Esophagus squamous epithelium (tissue), 4 donors: ENCODE data around the gene SRGAP2B.
"Not testable (repeated sequence)": the region's sequence is repeated elsewhere in the genome, so short reads cannot be mapped to it uniquely, and the experiment has no call there.

Experiments used
- POLR2A ChIP-seq, 4 donors: fragments of 450-650 bp; IDR thresholded peaks; one replicate each; pipeline ENCODE4 v1.6.1; 2017; ENCODE audit warnings: antibody characterized with exemption in 4 of 4, mild to moderate bottlenecking in 4 of 4, moderate library complexity in 3 of 4
- TF ChIP-seq, protein P1 (sequence below), 6 experiments: fragments of 450-650 bp in 4 of 6; fragments of 200-600 bp in 2 of 6; sonication (generic) in 2 of 6; IDR thresholded peaks; one replicate each; pipeline ENCODE4 v1.5.1; 2016 to 2019; ENCODE audit warnings: antibody characterized with exemption in 6 of 6, mild to moderate bottlenecking in 4 of 6, moderate library complexity in 4 of 6

DNA sequence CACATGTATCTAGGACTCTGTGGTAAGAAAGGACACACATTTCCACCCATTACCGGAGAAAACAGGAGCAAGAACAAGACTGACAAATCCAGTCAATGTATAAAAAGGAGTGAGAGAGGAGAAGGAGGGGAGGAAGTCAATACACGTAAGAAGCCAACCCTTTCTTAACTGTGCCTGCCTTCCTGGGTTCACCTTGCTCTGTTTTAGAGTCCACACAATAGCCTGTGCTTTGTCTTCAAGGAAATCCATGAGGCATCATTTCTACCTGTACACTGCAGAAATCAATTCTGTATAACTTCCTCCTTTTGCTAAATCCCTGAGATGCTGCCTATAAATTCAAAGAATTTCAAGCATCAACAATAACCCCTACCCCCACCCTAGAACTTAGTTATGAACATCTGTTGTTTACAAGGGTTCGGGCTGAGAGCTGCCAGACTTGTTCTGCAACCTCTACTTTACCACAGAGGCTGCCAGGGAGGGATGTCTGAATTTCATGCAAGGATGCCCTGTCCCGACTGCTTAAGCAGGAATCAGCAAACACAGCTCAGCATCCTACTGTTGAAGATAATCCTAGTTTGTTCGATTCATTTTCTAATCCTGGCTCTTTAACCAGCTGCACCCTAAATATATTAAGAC is 115.0 kb downstream of the SRGAP2B start:
- TF ChIP-seq, protein P1, sequence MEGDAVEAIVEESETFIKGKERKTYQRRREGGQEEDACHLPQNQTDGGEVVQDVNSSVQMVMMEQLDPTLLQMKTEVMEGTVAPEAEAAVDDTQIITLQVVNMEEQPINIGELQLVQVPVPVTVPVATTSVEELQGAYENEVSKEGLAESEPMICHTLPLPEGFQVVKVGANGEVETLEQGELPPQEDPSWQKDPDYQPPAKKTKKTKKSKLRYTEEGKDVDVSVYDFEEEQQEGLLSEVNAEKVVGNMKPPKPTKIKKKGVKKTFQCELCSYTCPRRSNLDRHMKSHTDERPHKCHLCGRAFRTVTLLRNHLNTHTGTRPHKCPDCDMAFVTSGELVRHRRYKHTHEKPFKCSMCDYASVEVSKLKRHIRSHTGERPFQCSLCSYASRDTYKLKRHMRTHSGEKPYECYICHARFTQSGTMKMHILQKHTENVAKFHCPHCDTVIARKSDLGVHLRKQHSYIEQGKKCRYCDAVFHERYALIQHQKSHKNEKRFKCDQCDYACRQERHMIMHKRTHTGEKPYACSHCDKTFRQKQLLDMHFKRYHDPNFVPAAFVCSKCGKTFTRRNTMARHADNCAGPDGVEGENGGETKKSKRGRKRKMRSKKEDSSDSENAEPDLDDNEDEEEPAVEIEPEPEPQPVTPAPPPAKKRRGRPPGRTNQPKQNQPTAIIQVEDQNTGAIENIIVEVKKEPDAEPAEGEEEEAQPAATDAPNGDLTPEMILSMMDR (IDR thresholded peaks at IDR 0.05), result not testable (repeated sequence)
- TF ChIP-seq POLR2A (IDR thresholded peaks at IDR 0.05), result not testable (repeated sequence)
